GM12891 (cell line): ENCODE data around the gene SERINC5.

ENCODE experiments used
- POLR2A ChIP-seq: IDR thresholded peaks from 2 replicates; pipeline ENCODE4 v1.6.1; 2011; ENCODE audit warnings: low read depth, low read length, control low read depth
- POLR2AphosphoS5 ChIP-seq: IDR thresholded peaks from 2 replicates; pipeline ENCODE4 v1.6.1; 2011; ENCODE audit warnings: low read depth, low read length, control low read depth
- TAF1 ChIP-seq: IDR thresholded peaks from 2 replicates; pipeline ENCODE4 v1.6.1; 2011; ENCODE audit warnings: low read depth, low read length, control low read depth

DNA sequence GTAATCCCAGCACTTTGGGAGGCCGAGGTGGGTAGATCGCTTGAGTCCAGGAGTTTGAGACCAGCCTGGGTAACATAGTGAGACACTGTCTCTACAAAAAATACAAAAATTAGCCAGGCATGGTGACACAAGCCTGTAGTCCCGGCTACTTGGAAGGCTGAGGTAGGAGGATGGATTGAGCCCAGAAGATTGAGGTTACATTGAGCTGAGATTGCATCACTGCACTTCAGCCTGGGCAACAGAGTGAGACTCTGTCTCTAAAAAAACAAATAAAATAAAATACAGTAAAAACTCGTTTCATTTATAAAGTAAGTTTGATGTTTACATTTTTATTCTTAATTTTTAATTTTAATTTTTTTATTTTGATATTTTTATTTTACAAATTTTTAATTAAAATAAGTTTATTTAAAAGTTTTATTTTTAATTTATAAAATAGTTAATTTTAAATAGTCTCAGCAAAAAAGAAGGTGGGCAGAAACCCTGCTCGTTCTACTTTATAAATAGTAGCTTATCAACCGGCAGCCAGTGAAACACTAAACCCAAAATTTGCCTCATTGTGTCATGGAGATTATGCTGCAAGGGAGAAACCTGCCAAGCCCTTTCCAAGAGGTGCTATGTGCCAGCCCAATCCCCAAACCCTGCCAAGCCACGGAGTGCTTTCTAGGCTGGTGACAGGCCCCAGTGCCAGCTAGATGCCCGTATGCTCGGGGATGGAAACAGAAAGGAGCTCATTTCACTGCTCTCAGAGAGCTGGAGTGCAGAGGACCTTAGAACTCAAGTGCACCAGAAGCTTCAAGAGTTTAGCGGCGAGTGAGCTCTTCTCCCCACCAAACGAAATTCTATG is 38.9 kb downstream of the SERINC5 start:
- no peak for TF ChIP-seq TAF1
- no peak for TF ChIP-seq POLR2A
- no peak for TF ChIP-seq POLR2AphosphoS5
